Right ventricle myocardium superior (tissue), 1 donor: ENCODE data around the gene MOB4. TPM values are rescaled to one million over a fixed set of nuclear protein-coding genes. Genes with fewer than 3 reads are reported as not detected.
"Not testable (repeated sequence)": the region's sequence is repeated elsewhere in the genome, so short reads cannot be mapped to it uniquely, and the experiment has no call there.

ENCODE experiments used
- ATAC-seq: fragments of 200-7000 bp; cut with Tn5 transposase; one replicate; pipeline ENCODE4 v1.9.1; 2020; ENCODE audit warnings: mild to moderate bottlenecking; ENCODE audit not compliant: poor library complexity
- DNase-seq: peaks from one replicate; pipeline ENCODE4 v3.0.0-alpha.2; 2020
- intact Hi-C: fragments of 100-400 bp; cut with DNase I; formaldehyde crosslinking; loops from one replicate; pipeline ENCODE4 v1.11.2; 2022
- total RNA-seq: library from RNA; stranded (reverse); fragmentation: NEBNext Ultra II Directional; extraction: Animal tissue kit (Norgen Biotek cat#: 25700); gene quantifications from one replicate; pipeline ENCODE4 v1.2.1, GENCODE V29; 2021
- donor health status: DM: no; HTN: yes; CAD: no; lungs with severe emphysema.

MOB4 gene
- total RNA-seq, 1 donor from 2014 or later = 27.6 TPM

DNA sequence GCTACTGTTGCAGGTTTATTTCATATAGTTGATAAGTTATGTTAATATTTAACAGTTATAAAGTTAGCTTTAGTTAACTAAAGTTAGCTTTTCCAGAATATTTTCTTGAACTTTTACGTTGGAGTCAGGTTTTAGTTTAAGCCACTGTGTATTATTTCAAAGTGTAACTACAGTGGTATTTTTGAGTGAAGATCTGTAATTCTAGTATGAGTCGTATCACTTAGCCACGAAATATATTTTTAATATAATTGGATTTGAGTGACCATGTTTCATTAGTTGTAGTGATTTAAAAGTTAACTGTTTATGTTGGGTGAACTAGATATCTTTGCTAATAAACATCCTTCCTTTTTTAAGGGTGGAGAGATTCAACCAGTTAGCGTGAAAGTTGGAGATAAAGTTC lies 13.2 kb upstream of the MOB4 start:
- DNase-seq = no peak
- intact Hi-C loops = loop anchor here (10.0 kb wide), 1 partner anchor 202 kb away; the partner anchor contains the start of gene MARS2
- ATAC-seq = no peak

DNA sequence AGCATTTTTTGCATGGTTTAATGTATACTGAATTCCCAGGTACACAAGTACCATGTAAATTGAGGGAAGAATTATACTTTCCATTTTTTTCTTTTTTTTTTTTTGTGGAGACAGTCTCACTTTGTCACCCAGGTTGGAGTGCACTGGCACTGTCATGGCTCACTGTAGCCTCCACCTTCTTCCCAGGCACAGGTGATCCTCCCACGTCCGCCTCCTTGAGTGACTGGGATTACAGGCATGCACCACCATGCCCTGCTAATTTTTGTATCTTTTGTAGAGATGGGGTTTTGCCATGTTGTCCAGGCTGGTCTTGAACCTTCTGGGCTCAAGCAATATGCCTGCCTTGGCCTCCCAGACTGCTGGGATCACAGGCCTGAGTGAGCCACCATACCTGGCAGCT lies 11.9 kb upstream of the MOB4 start:
- intact Hi-C loops = loop anchor here (10.0 kb wide), 1 partner anchor 201 kb away; the partner anchor contains the start of gene MARS2
- DNase-seq (no peak), ATAC-seq (no peak)

DNA sequence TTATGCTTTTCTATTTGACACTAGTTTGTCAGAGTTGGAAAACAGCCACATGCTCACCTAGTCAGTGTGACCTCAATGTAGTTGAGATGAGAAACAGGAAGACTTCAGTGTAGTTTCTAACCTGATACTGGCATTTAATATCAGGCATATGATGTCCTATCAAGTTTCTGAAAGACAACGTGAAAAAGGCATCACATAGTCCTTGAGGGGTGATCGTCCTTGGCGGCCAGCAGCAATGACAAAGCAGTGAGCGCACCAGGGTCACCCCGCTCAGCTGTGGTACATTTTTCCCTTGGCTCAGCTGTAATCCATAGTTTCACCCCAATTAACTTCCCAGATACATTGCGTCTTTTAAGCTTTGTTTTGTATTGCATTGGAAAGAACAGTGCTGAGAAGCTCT lies 11.4 kb upstream of the MOB4 start:
- no peak for ATAC-seq
- no peak for DNase-seq
- intact Hi-C loops = loop anchor here (10.0 kb wide), 1 partner anchor 200 kb away; the partner anchor contains the start of gene MARS2

DNA sequence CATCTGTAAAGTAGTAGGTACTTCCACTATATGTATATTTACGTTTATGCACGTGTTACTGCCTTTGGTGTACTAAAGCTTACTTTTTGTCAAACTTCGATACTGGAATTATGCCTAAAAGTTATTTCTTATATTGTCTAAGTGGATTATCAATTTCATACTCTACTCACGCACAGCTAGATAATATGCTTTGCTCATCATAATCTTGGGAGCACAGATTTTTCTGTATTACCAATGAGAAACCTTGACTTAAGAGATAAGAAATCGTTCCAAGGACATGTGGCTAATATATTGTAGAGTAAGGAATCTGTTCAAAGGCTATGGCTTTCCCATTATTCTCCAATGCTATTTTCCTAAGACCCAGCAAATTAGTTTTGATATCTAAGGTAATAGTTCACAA lies 9.2 kb upstream of the MOB4 start:
- no peak for DNase-seq
- no peak for ATAC-seq
- intact Hi-C loops = loop anchor here (10.0 kb wide), 1 partner anchor 198 kb away; the partner anchor contains the start of gene MARS2

DNA sequence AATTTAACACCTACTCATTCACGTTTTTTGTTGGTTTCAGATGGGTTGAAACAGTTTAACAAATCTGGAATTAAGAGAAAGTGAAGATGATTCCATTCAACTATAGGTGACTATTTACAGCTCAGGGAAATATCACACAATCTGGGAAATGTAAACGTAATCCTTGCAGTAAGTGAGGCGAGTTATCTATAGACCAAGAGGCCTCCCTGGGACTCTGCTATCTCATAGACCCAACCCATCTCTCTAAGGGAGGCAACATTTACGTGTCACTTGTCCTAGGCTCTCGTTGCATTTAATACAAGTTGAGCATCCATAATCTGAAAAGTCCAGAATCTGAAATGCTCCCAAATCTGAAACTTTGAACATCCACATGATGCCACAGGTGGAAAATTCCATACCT lies 2.0 kb upstream of the MOB4 start:
- intact Hi-C loops = no loop called here
- ATAC-seq (no peak), DNase-seq (no peak)

DNA sequence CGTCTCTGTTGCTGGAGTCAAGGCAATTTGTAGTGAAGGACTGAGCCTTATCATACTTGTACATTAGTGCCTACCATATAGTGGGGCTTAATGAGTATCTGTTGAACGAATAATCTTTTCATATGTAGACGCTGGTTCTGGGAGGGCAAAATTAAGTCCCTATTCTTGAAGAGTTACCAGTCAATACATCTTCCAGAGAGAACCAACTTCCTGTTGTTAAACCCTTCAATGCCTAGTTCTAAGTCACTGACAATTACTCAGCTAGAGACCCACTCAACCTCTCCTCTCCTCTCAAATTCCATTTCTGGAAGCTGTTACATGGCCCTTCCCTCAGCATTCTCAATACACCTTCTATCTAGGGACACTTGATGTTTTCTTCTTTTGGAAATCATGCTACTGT lies 1.1 kb upstream of the MOB4 start:
- no peak for ATAC-seq
- intact Hi-C loops = no loop called here
- DNase-seq = no peak

DNA sequence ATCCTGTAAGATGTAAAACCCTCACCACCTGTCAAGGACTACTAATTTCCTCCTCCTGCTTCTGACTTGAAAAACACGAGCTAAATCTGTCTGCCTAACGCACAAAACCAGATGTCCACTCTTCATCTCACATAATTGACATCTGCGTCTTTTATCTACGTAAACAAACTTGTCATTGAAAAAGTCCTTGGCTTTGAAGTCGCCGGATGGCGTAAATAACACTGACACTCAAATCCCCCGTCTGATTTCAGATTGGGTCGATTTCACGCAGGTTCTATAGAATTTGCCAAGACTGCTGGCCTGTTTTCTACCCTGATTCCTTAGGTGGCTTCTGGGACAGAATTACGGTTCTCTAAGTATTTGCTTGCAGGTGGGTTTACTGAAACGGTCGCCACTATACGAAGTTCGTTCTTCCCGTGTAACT lies 539 bp upstream of the MOB4 start:
- no peak for DNase-seq
- no peak for ATAC-seq
- intact Hi-C loops = no loop called here

DNA sequence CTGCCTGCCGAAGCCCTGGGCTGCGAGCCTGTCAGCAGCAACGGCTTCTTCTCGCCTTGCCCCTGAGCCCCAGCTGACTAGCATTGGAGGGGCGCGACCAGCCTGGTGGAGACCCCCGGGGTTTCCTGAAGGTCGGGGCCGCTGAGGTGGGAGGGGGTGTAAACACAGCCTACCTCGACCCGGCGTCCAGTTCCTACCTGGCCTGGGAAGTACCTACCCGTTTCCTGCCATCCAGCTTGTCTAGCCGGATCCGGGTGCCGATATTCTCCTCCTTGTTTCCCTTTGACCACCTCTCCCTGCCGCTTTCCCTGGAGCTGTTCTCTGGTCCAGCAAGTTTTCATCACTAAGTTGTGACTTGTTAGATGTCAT lies 511 bp downstream of the MOB4 start:
- peak; percentile 22 for ATAC-seq
- no peak for DNase-seq

DNA sequence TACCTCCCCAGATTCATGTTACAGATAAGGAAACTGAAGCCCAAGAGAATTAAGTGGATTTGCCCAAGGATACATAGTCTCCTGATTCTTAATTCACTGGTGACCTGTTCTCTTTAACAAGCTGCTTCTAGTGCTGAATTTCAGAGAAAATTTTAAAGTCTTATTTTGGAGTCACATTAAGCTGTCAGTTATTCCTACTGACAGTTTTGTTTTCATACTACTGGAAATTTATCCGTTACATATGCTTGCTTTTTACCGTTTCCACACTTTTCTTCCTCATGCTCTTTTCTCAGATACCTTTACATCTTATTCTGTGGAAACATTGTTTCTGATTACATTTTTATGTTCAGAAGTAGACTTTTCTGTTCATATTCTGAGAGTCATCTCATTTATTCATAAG lies 1.3 kb downstream of the MOB4 start:
- no peak for ATAC-seq
- no peak for DNase-seq
- intact Hi-C loops = no loop called here

More for the DNA sequence above, 511 bp downstream of the MOB4 start:
- intact Hi-C loops = no loop called here

DNA sequence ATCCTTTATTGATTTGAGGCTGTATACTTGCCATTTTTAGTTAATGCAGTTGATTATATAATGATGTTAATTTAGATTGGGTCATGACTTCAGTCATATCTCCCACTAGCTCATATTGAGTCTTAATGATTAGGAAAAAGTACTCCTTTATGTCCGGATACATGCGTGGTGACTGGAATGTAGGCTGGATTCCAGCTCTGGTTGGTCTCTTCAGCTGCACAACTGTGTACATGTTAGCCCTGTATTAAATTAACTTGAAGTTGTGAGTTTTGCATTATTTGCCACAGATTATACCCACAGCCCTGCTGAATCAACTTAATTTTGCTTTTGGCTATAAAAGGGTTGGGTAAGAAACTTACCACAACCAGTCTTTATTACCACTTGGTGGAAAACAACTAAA lies 22.5 kb downstream of the MOB4 start:
- intact Hi-C loops = no loop called here
- ATAC-seq (no peak), DNase-seq (no peak)

DNA sequence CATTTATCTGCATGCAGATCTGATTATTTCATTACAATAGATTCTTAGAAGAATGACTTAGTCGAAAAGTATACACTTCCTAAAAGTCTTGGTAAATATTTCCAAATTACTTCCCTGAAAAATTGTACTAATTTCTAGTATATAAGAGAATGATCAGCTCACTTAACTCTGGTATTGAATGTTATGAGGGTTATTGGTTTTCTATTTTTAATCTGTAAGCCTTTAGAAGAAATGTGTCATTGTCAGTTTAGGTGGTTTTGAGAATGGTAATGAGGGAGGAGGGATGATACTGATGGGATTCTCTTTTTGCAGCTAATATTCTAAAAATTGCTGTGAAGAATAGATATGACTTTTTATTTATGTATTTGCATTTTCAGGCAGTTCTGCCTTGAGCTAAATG lies 23.9 kb downstream of the MOB4 start:
- intact Hi-C loops = no loop called here
- no peak for DNase-seq
- no peak for ATAC-seq

DNA sequence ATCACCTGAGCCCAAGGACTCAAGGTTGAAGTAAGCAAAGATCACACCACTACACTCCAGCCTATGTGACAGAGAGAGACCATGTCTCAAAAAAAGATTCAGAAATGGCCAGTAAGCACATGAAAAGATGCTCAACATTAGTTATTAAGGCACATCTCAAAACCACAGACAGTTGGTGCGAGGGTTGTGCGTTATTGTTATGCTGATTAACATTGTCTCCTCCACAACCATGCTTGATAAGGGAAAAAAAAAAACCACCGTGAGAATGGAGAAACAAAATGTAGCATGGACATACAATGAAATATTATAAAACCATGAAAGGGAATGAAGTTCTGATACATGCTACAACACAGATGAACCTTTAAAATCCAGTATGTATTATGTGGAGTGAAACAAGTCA lies 27.3 kb downstream of the MOB4 start:
- intact Hi-C loops = no loop called here
- DNase-seq (no peak), ATAC-seq (no peak)

DNA sequence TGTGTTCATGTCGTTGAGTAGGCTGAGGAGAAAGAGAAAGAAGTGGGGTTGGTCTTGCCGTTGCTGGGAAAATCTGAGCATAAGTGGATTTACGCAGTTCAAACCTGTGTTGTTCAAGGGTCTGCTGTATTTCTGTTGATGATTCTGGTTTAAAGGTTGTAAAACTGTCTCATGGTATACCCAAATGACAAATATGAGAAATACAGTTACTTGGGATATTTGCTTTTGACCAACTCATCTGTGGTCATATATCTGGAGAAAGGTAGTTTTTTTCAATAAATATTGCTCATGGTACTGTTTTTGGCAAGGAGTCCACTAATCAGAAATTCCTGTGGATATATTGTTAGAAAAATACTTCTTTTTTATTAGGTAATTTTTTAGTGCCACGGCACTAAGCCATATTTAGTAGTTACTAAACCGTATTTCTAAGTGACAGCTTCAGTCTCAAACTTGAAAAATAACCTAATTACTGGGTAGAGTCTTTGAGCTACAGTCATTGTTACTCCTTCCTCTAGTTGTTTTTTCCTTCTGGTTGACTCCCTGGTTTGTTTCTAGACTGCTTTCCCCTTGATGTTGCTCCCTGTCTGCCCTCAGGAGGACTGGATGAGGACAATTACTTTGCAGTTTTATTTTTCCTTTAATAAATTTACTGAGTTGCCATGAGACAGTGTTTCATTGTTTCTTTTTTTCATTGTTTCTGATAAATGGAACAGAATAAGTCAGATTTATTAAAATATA lies 31.5 kb downstream of the MOB4 start:
- ATAC-seq (no peak), DNase-seq (no peak)
- intact Hi-C loops = no loop called here

DNA sequence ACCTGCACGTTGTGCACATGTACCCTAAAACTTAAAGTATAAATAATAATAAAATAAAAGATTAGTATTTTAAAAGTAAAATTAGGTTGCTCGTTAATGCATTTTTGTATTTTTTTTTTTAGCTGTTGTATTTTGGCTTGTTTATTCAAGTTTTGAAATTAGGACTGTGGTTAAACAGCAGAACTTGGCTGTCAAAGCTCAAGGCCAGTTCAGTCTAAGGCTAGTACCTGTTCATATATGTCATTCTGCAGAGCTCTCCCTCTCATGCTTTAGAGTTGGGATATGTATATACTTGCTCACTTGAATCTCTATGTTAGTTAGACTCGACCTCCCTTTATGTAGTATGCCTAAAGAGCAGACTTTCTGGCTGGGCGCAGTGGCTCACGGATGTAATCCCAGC lies 32.7 kb downstream of the MOB4 start:
- ATAC-seq = no peak
- intact Hi-C loops = no loop called here
- DNase-seq = no peak

DNA sequence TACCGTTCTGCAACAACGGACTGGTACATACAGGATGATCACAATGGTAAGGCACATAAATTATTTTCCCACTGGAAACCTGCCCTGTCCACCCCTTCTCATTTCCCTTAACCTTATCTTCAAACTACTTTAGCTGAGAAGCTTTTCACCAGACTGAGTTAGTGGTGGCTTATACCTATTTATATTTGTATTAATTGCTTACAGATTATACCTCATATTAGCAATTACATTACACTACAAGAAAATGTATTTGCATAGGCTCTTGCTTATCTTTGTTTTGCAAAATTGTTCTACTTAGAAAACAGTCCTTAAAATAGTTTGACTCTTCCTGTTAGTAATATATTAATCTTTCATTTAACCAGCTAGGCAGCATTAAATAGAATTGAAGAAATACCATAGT lies 35.4 kb downstream of the MOB4 start:
- intact Hi-C loops, ATAC-seq, DNase-seq: not testable (repeated sequence)

DNA sequence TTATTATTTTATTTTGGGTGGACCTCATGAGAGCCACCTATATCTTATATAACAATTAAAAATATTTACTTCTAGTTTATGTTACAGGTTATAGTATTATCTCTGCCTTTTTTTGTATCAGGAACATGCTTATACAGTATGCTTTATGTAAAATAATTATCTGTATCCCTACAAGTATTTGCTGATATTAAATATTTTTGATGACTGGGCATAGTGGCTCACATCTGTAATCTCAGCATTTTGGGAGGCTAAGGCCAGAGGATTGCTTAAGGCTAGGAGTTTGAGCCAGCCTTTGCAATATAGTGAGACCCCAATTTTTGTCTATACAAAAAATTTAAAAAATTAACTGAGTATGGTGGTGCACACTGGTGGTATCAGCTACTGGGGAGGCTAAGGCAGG lies 39.6 kb downstream of the MOB4 start:
- ATAC-seq (no peak), DNase-seq (no peak)
- intact Hi-C loops = no loop called here

DNA sequence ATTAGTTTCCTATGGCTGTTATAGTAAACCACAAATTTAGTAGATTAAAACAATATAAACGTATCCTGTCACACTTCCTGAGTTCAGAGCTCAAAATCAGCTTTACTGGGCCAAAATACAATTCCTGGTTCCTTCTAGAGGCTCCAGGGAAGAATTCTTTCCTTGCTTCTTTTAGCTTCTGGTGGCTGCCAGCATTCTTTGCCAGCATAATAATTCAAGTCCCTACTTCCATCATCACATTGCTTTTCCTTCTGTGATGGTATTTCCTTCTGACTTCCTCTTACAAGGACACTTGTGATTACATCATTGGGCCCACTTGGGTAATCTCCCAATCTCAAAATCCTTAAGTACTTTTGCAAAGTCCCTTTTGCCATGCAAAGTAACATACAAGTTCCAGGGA lies 40.6 kb downstream of the MOB4 start:
- ATAC-seq (peak; percentile 41), DNase-seq (no peak)
- intact Hi-C loops = no loop called here

DNA sequence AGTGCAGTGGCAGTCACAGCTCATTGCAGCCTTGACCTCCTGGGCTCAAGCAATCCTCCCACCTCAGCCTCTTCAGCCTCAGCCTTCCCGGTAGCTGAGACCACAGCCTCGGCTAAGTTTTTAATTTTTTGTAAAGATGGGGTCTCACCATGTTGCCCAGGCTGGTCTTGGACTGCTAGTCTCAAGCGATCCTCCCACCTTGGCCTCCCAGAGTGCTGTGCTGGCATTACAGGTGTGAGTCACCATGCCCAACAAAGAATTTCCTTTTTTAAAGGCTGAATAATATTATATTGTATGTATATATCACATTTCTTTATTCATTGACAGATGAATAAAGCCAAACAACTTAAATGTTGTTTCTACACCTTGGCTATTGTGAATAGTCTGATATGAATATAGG lies 42.5 kb downstream of the MOB4 start:
- no peak for ATAC-seq
- intact Hi-C loops = no loop called here
- no peak for DNase-seq

DNA sequence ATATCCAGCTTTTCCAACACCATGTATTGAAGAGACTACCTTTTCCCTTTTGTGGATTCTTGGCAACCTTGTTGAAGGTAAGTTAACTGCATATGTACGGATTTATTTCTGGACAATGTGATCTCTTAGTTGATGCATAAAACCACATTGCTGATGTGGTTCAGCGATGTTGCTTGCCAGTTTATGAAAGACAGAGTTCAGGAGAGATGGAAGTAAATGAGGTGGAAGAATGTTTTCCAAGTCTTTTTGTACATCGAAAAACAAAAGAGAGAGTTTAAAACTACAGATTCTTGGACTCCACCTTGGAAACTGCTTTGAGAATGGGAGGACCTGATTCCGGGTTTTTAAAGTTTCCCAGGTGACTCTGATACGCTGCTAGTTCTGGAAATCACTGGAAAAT lies 43.8 kb downstream of the MOB4 start:
- intact Hi-C loops = no loop called here
- ATAC-seq = no peak

DNA sequence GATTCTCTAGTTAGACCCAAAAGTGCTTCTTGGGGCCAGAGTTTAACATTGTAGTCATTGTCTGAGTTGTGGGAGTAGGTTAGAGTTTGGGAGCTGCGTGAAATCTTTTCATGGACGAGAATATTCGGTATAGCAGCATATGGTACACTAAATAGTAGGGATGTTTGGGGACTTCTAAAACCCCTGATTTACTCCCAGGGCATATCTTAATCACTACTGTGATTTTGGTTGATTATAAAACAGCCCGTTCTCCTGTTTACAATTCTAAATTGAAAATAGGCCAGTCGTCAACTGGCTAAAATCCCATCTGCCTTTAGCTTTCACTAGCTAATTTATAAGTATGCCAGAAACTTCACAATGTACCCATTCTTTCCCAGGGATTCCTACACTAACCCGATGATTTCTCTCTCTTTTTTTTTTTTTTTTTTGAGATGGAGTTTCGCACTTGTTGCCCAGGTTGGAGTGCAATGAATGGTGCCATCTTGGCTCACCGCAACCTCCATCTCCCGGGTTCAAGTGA lies 44.3 kb downstream of the MOB4 start:
- ATAC-seq (no peak), DNase-seq (no peak)
- intact Hi-C loops = no loop called here

More for the DNA sequence above, 43.8 kb downstream of the MOB4 start:
- no peak for DNase-seq
